Stomach (tissue), 19 donors: ENCODE measurements around the gene PTCH2. TPM values are rescaled to one million over a fixed set of nuclear protein-coding genes. Genes with fewer than 3 reads are reported as not detected.
A peak's percentile ranks its signal among the peaks of the same experiment; 100 is the strongest.

Experiments used
- DNase-seq, 2 donors: peaks; one replicate each; pipeline versions ENCODE4 v3.0.0 to v3.0.0-alpha.2; 2013 to 2019
- H3K27ac ChIP-seq, 5 donors: fragments of 200-600 bp in 4 of 5; sonication (generic) in 4 of 5; one replicate each; pipeline ENCODE4 v1.5.1; 2013 to 2019; ENCODE audit warnings: mild to moderate bottlenecking in 1 of 5, moderate library complexity in 1 of 5
- H3K27me3 ChIP-seq, 3 donors: fragments of 200-600 bp; sonication (generic); one replicate each; pipeline ENCODE4 v1.5.1; 2017 to 2019; ENCODE audit warnings: mixed run types in 1 of 3
- H3K36me3 ChIP-seq, 4 donors: fragments of 200-600 bp; sonication (generic); 1 replicate in 3 of 4; 2 replicates in 1 of 4; pipeline ENCODE4 v1.5.1; 2016 to 2019
- H3K4me1 ChIP-seq, 4 donors: fragments of 200-600 bp; sonication (generic); one replicate each; pipeline ENCODE4 v1.5.1; 2016 to 2019
- H3K4me3 ChIP-seq, 4 donors: fragments of 200-600 bp; sonication (generic) in 3 of 4; one replicate each; pipeline ENCODE4 v1.5.1; 2016 to 2019; ENCODE audit warnings: mild to moderate bottlenecking in 1 of 4
- H3K9me3 ChIP-seq, 4 donors: fragments of 200-600 bp; sonication (generic); one replicate each; pipeline ENCODE4 v1.5.1; 2016 to 2019
- CTCF ChIP-seq, 7 experiments: fragments of 450-650 bp in 4 of 7; fragments of 200-600 bp in 3 of 7; sonication (generic) in 3 of 7; IDR thresholded peaks; one replicate each; pipeline ENCODE4 v1.5.1; 2016 to 2019; ENCODE audit warnings: antibody characterized with exemption in 7 of 7, control low read depth in 2 of 7, mild to moderate bottlenecking in 1 of 7
- EP300 ChIP-seq: sonication (generic); formaldehyde crosslinking; IDR thresholded peaks from one replicate; pipeline ENCODE4 v1.6.1; 2017; ENCODE audit warnings: antibody characterized with exemption
- POLR2A ChIP-seq, 4 donors: fragments of 450-650 bp; IDR thresholded peaks; one replicate each; pipeline ENCODE4 v1.6.1; 2016; ENCODE audit warnings: antibody characterized with exemption in 4 of 4, control low read depth in 2 of 4, mild to moderate bottlenecking in 1 of 4, moderate library complexity in 1 of 4
- POLR2AphosphoS5 ChIP-seq, 3 donors: sonication (generic); formaldehyde crosslinking; IDR thresholded peaks; one replicate each; pipeline ENCODE4 v1.6.1; 2016; ENCODE audit warnings: antibody characterized with exemption in 3 of 3
- WGBS, 5 donors: extraction: QIAGEN DNeasy Blood & Tissue Kit in 3 of 5; methylation state at CpG; one replicate each; pipeline versions ENCODE4 v1.1.5 to v1.1.7; 2013 to 2018; 5-methylcytosine and 5-hydroxymethylcytosine counted together
- intact Hi-C: fragments of 100-400 bp; cut with DNase I; formaldehyde crosslinking; loops from one replicate; pipeline ENCODE4 v1.15.1; 2023; ENCODE audit warnings: low total_unique reads
- long read RNA-seq, 10 donors: transcript quantifications; one replicate each; lab custom pipeline, GENCODE V29; 2026
- polyA plus RNA-seq, 3 donors: library from polyadenylated mRNA; stranded (reverse); fragments of 200-250 nt; gene quantifications; one replicate each; pipeline ENCODE4 v1.2.3, GENCODE V29; 2013
- total RNA-seq, 5 donors: library from RNA; depleted of rRNA; stranded (reverse); fragments of >200 nt; gene quantifications; one replicate each; pipeline versions ENCODE4 v1.1.0 to v1.2.3, GENCODE V29; 2014 to 2016
- donor health status: healthy with polysubstance abuse.
- donor health status: Bipolar disorder and iron deficiency.
- donor health status: healthy.

Gene PTCH2
- total RNA-seq (1 to 10 TPM in 2 of 5 donors, under 1 TPM in 1, not detected in 2; under 0.01 to 2.3 (median 1.8) TPM), polyA plus RNA-seq (under 1 TPM; 0.19 to 0.50 (median 0.31) TPM)
- long read RNA-seq, donor 1 = 0 reads
- long read RNA-seq, donor 2 = 0 reads
- long read RNA-seq, donor 3 = 0 reads
- long read RNA-seq, donor 4 = 0 reads
- long read RNA-seq, donor 5 = 0 reads
- long read RNA-seq, donor 6 = 0 reads
- long read RNA-seq, donor 7 = 0 reads
- long read RNA-seq, donor 8 = 0 reads
- long read RNA-seq, donor 9 = 0 reads
- long read RNA-seq, donor 10 = 0 reads

- H3K36me3 ChIP-seq = no peaks in the 10 kb centered on the region
- intact Hi-C loops = no loop called here
- H3K9me3 ChIP-seq = no peaks in the 10 kb centered on the region
- peak within 1 kb of the TSS; percentile 49 to 62 (median 57) for H3K4me3 ChIP-seq
- peak; percentile 53 to 94 for DNase-seq
- WGBS, 5 donors = 0 to 3% (median 2%) methylated on average over 25 to 72 of the region's 72 CpGs
- TF ChIP-seq POLR2AphosphoS5 (IDR thresholded peaks at IDR 0.05) (peak in 1 of 3 donors; percentile 12), POLR2A (IDR thresholded peaks at IDR 0.05) (no peak)
- peak within 1 kb of the TSS in 3 of 5 donors; percentile 36 to 82 (median 49) for H3K27ac ChIP-seq
- H3K27me3 ChIP-seq = peaks cover 0 to 13% (median 8%) of the 10 kb centered on the region in 3 donors
- peaks cover 0 to 23% (median 14%) of the 10 kb centered on the region in 4 donors for H3K4me1 ChIP-seq
Observed at GRCh38 chr1:44842862-44843655, at the start of gene PTCH2. PTCH2 (minus strand) TSS chr1:44843253; CDS start chr1:44842932, 321 bp downstream.

- Histone ChIP-seq H3K9me3 (peaks cover 0 to 16% (median 0%) of the 10 kb centered on the region in 4 donors), H3K4me1 (no peaks in the 10 kb centered on the region), H3K36me3 (peaks cover 4 to 63% (median 18%) of the 10 kb centered on the region in 4 donors), H3K27me3 (no peaks in the 10 kb centered on the region), H3K27ac (no peak overlapping the region), H3K4me3 (no peak overlapping the region)
- 93 to 98% (median 95%) methylated on average over 3 of the region's 3 CpGs for WGBS, 5 donors
- intact Hi-C loops = no loop called here
- DNase-seq = no peak
- TF ChIP-seq CTCF (IDR thresholded peaks at IDR 0.05) (no peak), POLR2A (IDR thresholded peaks at IDR 0.05) (no peak), POLR2AphosphoS5 (IDR thresholded peaks at IDR 0.05) (no peak), EP300 (no peak)
Observed at GRCh38 chr1:44890007-44890406, 47.0 kb upstream of the PTCH2 start.

GRCh38 chr1:44885406-44885805, 42.4 kb upstream of the PTCH2 start:
- 86 to 95% (median 88%) methylated on average over 6 of the region's 6 CpGs for WGBS, 5 donors
- TF ChIP-seq POLR2A (IDR thresholded peaks at IDR 0.05) (no peak), EP300 (no peak), POLR2AphosphoS5 (IDR thresholded peaks at IDR 0.05) (no peak), CTCF (IDR thresholded peaks at IDR 0.05) (no peak)
- no peaks in the 10 kb centered on the region for H3K27me3 ChIP-seq
- no peak overlapping the region for H3K27ac ChIP-seq
- DNase-seq = no peak
- intact Hi-C loops = no loop called here
- peaks cover 0 to 13% (median 0%) of the 10 kb centered on the region in 4 donors for H3K9me3 ChIP-seq
- H3K36me3 ChIP-seq = peaks cover 0 to 59% (median 19%) of the 10 kb centered on the region in 4 donors
- H3K4me1 ChIP-seq = no peaks in the 10 kb centered on the region
- no peak overlapping the region for H3K4me3 ChIP-seq

GRCh38 chr1:44884746-44885145, 41.7 kb upstream of the PTCH2 start:
- Histone ChIP-seq H3K9me3 (peaks cover 0 to 8% (median 0%) of the 10 kb centered on the region in 4 donors), H3K36me3 (peaks cover 0 to 60% (median 22%) of the 10 kb centered on the region in 4 donors), H3K27me3 (no peaks in the 10 kb centered on the region), H3K4me1 (no peaks in the 10 kb centered on the region), H3K27ac (peak overlapping the region in 1 of 5 donors; percentile 50), H3K4me3 (no peak overlapping the region)
- intact Hi-C loops = no loop called here
- TF ChIP-seq POLR2A (IDR thresholded peaks at IDR 0.05) (no peak), EP300 (no peak), CTCF (IDR thresholded peaks at IDR 0.05) (no peak), POLR2AphosphoS5 (IDR thresholded peaks at IDR 0.05) (peak in 1 of 3 donors; percentile 14)
- 45 to 87% (median 69%) methylated on average over 2 of the region's 2 CpGs for WGBS, 5 donors
- DNase-seq = peak in 1 of 2 donors; percentile 71
